Stomach (tissue), 19 donors: Measurements from ENCODE around the gene RNPS1. TPM values are rescaled to one million over a fixed set of nuclear protein-coding genes. Genes with fewer than 3 reads are reported as not detected.

Experiments used
- DNase-seq, 2 donors: peaks; one replicate each; pipeline versions ENCODE4 v3.0.0 to v3.0.0-alpha.2; 2013 to 2019
- H3K27ac ChIP-seq, 5 donors: fragments of 200-600 bp in 4 of 5; sonication (generic) in 4 of 5; one replicate each; pipeline ENCODE4 v1.5.1; 2013 to 2019; ENCODE audit warnings: mild to moderate bottlenecking in 1 of 5, moderate library complexity in 1 of 5
- H3K27me3 ChIP-seq, 3 donors: fragments of 200-600 bp; sonication (generic); one replicate each; pipeline ENCODE4 v1.5.1; 2017 to 2019; ENCODE audit warnings: mixed run types in 1 of 3
- H3K36me3 ChIP-seq, 4 donors: fragments of 200-600 bp; sonication (generic); 1 replicate in 3 of 4; 2 replicates in 1 of 4; pipeline ENCODE4 v1.5.1; 2016 to 2019
- H3K4me1 ChIP-seq, 4 donors: fragments of 200-600 bp; sonication (generic); one replicate each; pipeline ENCODE4 v1.5.1; 2016 to 2019
- H3K4me3 ChIP-seq, 4 donors: fragments of 200-600 bp; sonication (generic) in 3 of 4; one replicate each; pipeline ENCODE4 v1.5.1; 2016 to 2019; ENCODE audit warnings: mild to moderate bottlenecking in 1 of 4
- H3K9me3 ChIP-seq, 4 donors: fragments of 200-600 bp; sonication (generic); one replicate each; pipeline ENCODE4 v1.5.1; 2016 to 2019
- CTCF ChIP-seq, 7 experiments: fragments of 450-650 bp in 4 of 7; fragments of 200-600 bp in 3 of 7; sonication (generic) in 3 of 7; IDR thresholded peaks; one replicate each; pipeline ENCODE4 v1.5.1; 2016 to 2019; ENCODE audit warnings: antibody characterized with exemption in 7 of 7, control low read depth in 2 of 7, mild to moderate bottlenecking in 1 of 7
- EP300 ChIP-seq: sonication (generic); formaldehyde crosslinking; IDR thresholded peaks from one replicate; pipeline ENCODE4 v1.6.1; 2017; ENCODE audit warnings: antibody characterized with exemption
- POLR2A ChIP-seq, 4 donors: fragments of 450-650 bp; IDR thresholded peaks; one replicate each; pipeline ENCODE4 v1.6.1; 2016; ENCODE audit warnings: antibody characterized with exemption in 4 of 4, control low read depth in 2 of 4, mild to moderate bottlenecking in 1 of 4, moderate library complexity in 1 of 4
- POLR2AphosphoS5 ChIP-seq, 3 donors: sonication (generic); formaldehyde crosslinking; IDR thresholded peaks; one replicate each; pipeline ENCODE4 v1.6.1; 2016; ENCODE audit warnings: antibody characterized with exemption in 3 of 3
- WGBS, 5 donors: extraction: QIAGEN DNeasy Blood & Tissue Kit in 3 of 5; methylation state at CpG; one replicate each; pipeline versions ENCODE4 v1.1.5 to v1.1.7; 2013 to 2018; 5-methylcytosine and 5-hydroxymethylcytosine counted together
- intact Hi-C: fragments of 100-400 bp; cut with DNase I; formaldehyde crosslinking; loops from one replicate; pipeline ENCODE4 v1.15.1; 2023; ENCODE audit warnings: low total_unique reads
- long read RNA-seq, 10 donors: transcript quantifications; one replicate each; lab custom pipeline, GENCODE V29; 2026
- polyA plus RNA-seq, 3 donors: library from polyadenylated mRNA; stranded (reverse); fragments of 200-250 nt; gene quantifications; one replicate each; pipeline ENCODE4 v1.2.3, GENCODE V29; 2013
- total RNA-seq, 5 donors: library from RNA; depleted of rRNA; stranded (reverse); fragments of >200 nt; gene quantifications; one replicate each; pipeline versions ENCODE4 v1.1.0 to v1.2.3, GENCODE V29; 2014 to 2016
- donor health status: healthy with polysubstance abuse.
- donor health status: Bipolar disorder and iron deficiency.
- donor health status: healthy.

Gene RNPS1
- total RNA-seq = 100 to 1,000 TPM in 4 of 5 donors, 10 to 100 TPM in 1; 72.7 to 162 (median 116) TPM
- polyA plus RNA-seq = 100 to 1,000 TPM in 1 of 3 donors, 10 to 100 TPM in 2; 80.9 to 127 (median 99.2) TPM
- long read RNA-seq, donor 1, transcript RNPS1-220 (7 exons, 2,037 nt) = major isoform, 14 of 26 reads
- long read RNA-seq, donor 1, transcript RNPS1-202 (8 exons, 2,241 nt) = minor isoform, 7 of 26 reads
- long read RNA-seq, donor 1, partial matches to known transcripts = 0 of 26 reads
- long read RNA-seq, donor 1, other reads (novel, unspliced or antisense) = 0 of 26 reads
- long read RNA-seq, donor 2, transcript RNPS1-202 (8 exons, 2,241 nt) = major isoform, 28 of 60 reads
- long read RNA-seq, donor 2, transcript RNPS1-206 (2 exons, 2,223 nt) = minor isoform, 5 of 60 reads
- long read RNA-seq, donor 2, transcript RNPS1-217 (7 exons, 1,514 nt) = minor isoform, 9 of 60 reads
- long read RNA-seq, donor 2, transcript RNPS1-220 (7 exons, 2,037 nt) = minor isoform, 8 of 60 reads
- long read RNA-seq, donor 2, partial matches to known transcripts = 0 of 60 reads
- long read RNA-seq, donor 2, other reads (novel, unspliced or antisense) = 0 of 60 reads
- long read RNA-seq, donor 3, transcript RNPS1-220 (7 exons, 2,037 nt) = major isoform, 11 of 31 reads
- long read RNA-seq, donor 3, transcript RNPS1-206 (2 exons, 2,223 nt) = minor isoform, 5 of 31 reads
- long read RNA-seq, donor 3, transcript RNPS1-202 (8 exons, 2,241 nt) = minor isoform, 10 of 31 reads
- long read RNA-seq, donor 3, partial matches to known transcripts = 0 of 31 reads
- long read RNA-seq, donor 3, other reads (novel, unspliced or antisense) = 0 of 31 reads
- long read RNA-seq, donor 4, partial matches to known transcripts = 0 of 7 reads
- long read RNA-seq, donor 4, other reads (novel, unspliced or antisense) = 0 of 7 reads
- long read RNA-seq, donor 5, transcript RNPS1-217 (7 exons, 1,514 nt) = minor isoform, 6 of 70 reads
- long read RNA-seq, donor 5, transcript RNPS1-220 (7 exons, 2,037 nt) = minor isoform, 12 of 70 reads
- long read RNA-seq, donor 5, transcript RNPS1-202 (8 exons, 2,241 nt) = major isoform, 15 of 70 reads
- long read RNA-seq, donor 5, transcript RNPS1-219 (6 exons, 1,685 nt) = minor isoform, 9 of 70 reads
- long read RNA-seq, donor 5, partial matches to known transcripts = 13 of 70 reads
- long read RNA-seq, donor 5, other reads (novel, unspliced or antisense) = 0 of 70 reads
- long read RNA-seq, donor 6, transcript RNPS1-206 (2 exons, 2,223 nt) = minor isoform, 17 of 133 reads
- long read RNA-seq, donor 6, transcript RNPS1-221 (1 exons, 1,826 nt) = minor isoform, 14 of 133 reads
- long read RNA-seq, donor 6, transcript RNPS1-220 (7 exons, 2,037 nt) = minor isoform, 33 of 133 reads
- long read RNA-seq, donor 6, transcript RNPS1-202 (8 exons, 2,241 nt) = major isoform, 43 of 133 reads
- long read RNA-seq, donor 6, partial matches to known transcripts = 0 of 133 reads
- long read RNA-seq, donor 6, other reads (novel, unspliced or antisense) = 0 of 133 reads
- long read RNA-seq, donor 7, transcript RNPS1-219 (6 exons, 1,685 nt) = minor isoform, 6 of 70 reads
- long read RNA-seq, donor 7, transcript RNPS1-217 (7 exons, 1,514 nt) = minor isoform, 8 of 70 reads
- long read RNA-seq, donor 7, transcript RNPS1-202 (8 exons, 2,241 nt) = minor isoform, 15 of 70 reads
- long read RNA-seq, donor 7, transcript RNPS1-220 (7 exons, 2,037 nt) = major isoform, 19 of 70 reads
- long read RNA-seq, donor 7, partial matches to known transcripts = 15 of 70 reads
- long read RNA-seq, donor 7, other reads (novel, unspliced or antisense) = 0 of 70 reads
- long read RNA-seq, donor 8, transcript RNPS1-206 (2 exons, 2,223 nt) = minor isoform, 10 of 55 reads
- long read RNA-seq, donor 8, transcript RNPS1-202 (8 exons, 2,241 nt) = minor isoform, 14 of 55 reads
- long read RNA-seq, donor 8, transcript RNPS1-220 (7 exons, 2,037 nt) = major isoform, 15 of 55 reads
- long read RNA-seq, donor 8, transcript RNPS1-219 (6 exons, 1,685 nt) = minor isoform, 5 of 55 reads
- long read RNA-seq, donor 8, partial matches to known transcripts = 0 of 55 reads
- long read RNA-seq, donor 8, other reads (novel, unspliced or antisense) = 0 of 55 reads
- long read RNA-seq, donor 9, transcript RNPS1-219 (6 exons, 1,685 nt) = minor isoform, 5 of 54 reads
- long read RNA-seq, donor 9, transcript RNPS1-202 (8 exons, 2,241 nt) = minor isoform, 13 of 54 reads
- long read RNA-seq, donor 9, transcript RNPS1-220 (7 exons, 2,037 nt) = major isoform, 14 of 54 reads
- long read RNA-seq, donor 9, partial matches to known transcripts = 15 of 54 reads
- long read RNA-seq, donor 9, other reads (novel, unspliced or antisense) = 0 of 54 reads
- long read RNA-seq, donor 10, transcript RNPS1-202 (8 exons, 2,241 nt) = major isoform, 6 of 23 reads
- long read RNA-seq, donor 10, partial matches to known transcripts = 0 of 23 reads
- long read RNA-seq, donor 10, other reads (novel, unspliced or antisense) = 0 of 23 reads

- peak within 1 kb of the TSS; percentile 75 to 81 (median 78) for H3K4me3 ChIP-seq
- no peaks in the 10 kb centered on the region for H3K9me3 ChIP-seq
- WGBS, 5 donors = 0 to 2% (median 0%) methylated on average over 33 to 88 of the region's 88 CpGs
- intact Hi-C loops = no loop called here
- no peaks in the 10 kb centered on the region for H3K27me3 ChIP-seq
- DNase-seq = peak; percentile 98 to 99
- H3K4me1 ChIP-seq = peaks cover 27 to 64% (median 43%) of the 10 kb centered on the region in 4 donors
- H3K36me3 ChIP-seq = peaks cover 12 to 24% (median 15%) of the 10 kb centered on the region in 4 donors
- H3K27ac ChIP-seq = peak within 1 kb of the TSS; percentile 90 to 97 (median 95)
- TF ChIP-seq POLR2AphosphoS5 (IDR thresholded peaks at IDR 0.05) (peak; percentile 97 to 100 (median 99)), POLR2A (IDR thresholded peaks at IDR 0.05) (peak in 2 of 4 donors; percentile 95 to 98), EP300 (no peak), CTCF (IDR thresholded peaks at IDR 0.05) (no peak)
Measured at GRCh38 chr16:2267913-2268666, at the start of gene RNPS1. Gene RNPS1 (minus strand): TSS chr16:2268126. CDS start chr16:2264643, 3,483 bp downstream.

DNA sequence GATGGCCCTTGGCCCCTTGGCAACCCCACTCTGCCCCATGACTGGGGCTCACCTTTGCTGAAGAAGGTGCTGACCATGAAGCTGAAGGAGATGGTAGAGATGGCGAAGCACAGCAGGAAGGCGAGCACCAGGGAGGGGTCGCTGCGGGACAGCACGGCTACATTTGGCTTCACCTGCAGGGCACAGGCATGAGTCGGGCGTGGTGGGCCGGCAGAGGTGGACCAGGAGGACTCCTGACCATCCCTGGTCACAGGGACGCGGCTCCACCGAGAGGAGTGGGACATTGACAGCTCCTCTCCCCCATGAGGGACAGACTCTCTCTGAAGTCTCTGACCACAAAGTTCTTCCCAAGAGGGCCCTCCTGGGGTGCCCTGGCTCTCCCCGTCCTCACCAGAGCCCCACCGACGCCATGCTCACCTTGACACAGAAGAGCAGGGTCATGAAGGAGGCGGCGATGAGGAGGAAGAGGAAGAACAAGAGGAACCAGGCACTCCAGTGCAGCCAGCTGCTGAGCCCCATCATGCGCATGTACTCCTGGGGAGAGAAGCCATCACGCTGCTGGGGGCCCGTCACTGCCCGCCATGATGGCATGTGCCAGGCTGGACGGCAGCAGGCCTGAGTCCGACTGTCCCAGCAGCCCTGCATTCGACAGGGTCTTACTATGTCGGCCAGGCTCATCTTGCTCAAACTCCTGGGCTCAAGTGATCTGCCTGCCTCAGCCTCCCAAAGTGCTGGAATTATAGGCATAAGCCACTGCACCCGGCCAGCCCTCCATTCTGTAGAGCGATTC lies 49.5 kb upstream of the RNPS1 start:
- Histone ChIP-seq H3K27ac (no peak overlapping the region), H3K4me3 (no peak overlapping the region), H3K9me3 (no peaks in the 10 kb centered on the region), H3K27me3 (no peaks in the 10 kb centered on the region), H3K36me3 (peaks cover 0 to 56% (median 35%) of the 10 kb centered on the region in 4 donors), H3K4me1 (no peaks in the 10 kb centered on the region)
- DNase-seq = no peak
- TF ChIP-seq POLR2AphosphoS5 (IDR thresholded peaks at IDR 0.05) (no peak), EP300 (no peak)
- intact Hi-C loops = no loop called here
- 89 to 95% (median 94%) methylated on average over 11 to 26 of the region's 26 CpGs for WGBS, 5 donors
